DOHH2 (cell line): Measurements from ENCODE around the gene PTGFRN.

ENCODE experiments used
- CTCF ChIP-seq: fragments of 200-600 bp; sonication (generic); IDR thresholded peaks from one replicate; pipeline ENCODE4 v1.5.1; 2014; ENCODE audit warnings: antibody characterized with exemption, mild to moderate bottlenecking, low read depth, low read length; ENCODE audit not compliant: poor library complexity, severe bottlenecking
- EZH2phosphoT487 ChIP-seq: fragments of 200-600 bp; sonication (generic); IDR thresholded peaks from 2 replicates; pipeline ENCODE4 v1.6.1; 2017; ENCODE audit warnings: borderline replicate concordance, mild to moderate bottlenecking, antibody characterized with exemption, low read length, moderate library complexity, mixed read lengths

- TF ChIP-seq CTCF (no peak), EZH2phosphoT487 (no peak)
These were observed 48.6 kb upstream of the PTGFRN start for GRCh38 chr1:116861137-116861536.
